A549 treated with AZD2906 at 1 μM for 4 hours (cell line): Measurements from ENCODE around the gene CDH6. TPM values are rescaled to one million over a fixed set of nuclear protein-coding genes. Genes with fewer than 3 reads are reported as not detected.

Experiments used
- total RNA-seq: library from RNA; stranded (reverse); fragments of 200-300 nt; extraction: Qiagen RNA extraction; gene quantifications from 5 replicates; pipeline ENCODE4 v1.2.3, GENCODE V29; 2022

The CDH6 gene
- total RNA-seq: 0.07 to 0.11 TPM (median 0.07 TPM) in 4 of 5 replicates, not detected in the other

DNA sequence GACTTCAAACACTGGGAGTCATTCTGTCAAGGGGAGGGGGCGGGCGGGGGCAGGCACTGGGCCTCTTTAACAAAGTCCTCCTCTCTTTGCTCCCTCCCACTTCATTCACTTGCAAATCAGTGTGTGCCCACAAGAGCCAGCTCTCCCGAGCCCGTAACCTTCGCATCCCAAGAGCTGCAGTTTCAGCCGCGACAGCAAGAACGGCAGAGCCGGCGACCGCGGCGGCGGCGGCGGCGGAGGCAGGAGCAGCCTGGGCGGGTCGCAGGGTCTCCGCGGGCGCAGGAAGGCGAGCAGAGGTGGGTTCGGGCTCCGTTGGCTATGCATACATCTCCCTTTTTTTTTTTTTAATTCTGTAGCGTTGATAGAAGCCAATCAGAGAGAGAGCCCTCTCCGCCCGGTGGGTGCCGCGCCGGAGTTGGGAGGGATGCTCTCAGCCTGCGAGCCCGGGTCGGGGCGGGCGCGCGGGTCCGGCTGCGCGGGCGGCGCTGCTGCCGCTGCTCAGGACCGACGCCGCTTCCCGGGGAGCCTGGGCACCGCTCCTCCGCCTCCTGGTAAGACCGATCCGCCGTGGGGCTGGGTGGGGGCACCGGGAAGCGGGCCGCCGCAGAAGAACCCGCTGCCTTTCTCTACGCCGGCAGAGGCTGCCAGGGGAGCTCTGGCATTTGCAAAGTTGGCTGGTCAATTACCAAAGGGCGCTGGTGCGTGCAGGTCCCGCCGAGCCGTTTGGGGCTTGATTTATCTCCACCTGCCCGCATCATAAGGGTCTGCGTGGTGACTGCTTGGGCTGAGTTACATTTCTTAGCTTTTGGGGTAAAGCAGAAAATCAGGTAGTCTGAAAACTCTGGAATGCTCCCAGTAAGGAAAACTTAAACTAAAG lies at the start of gene CDH6:
Gene CDH6 (plus strand): TSS at position 96 of the 877 bp plus-strand sequence. CDS start 73,788 bp downstream, outside the sequence.

